Effector memory CD4-positive, alpha-beta T cell (primary cell): ENCODE measurements around the gene SHISA8.

Experiments used
- DNase-seq, 3 donors: peaks; one replicate each; pipeline ENCODE4 v3.0.0-alpha.2; 2020
- H3K27ac ChIP-seq: 2 replicates; pipeline ENCODE4 v1.7.0; 2013; ENCODE audit warnings: mild to moderate bottlenecking, low read length, moderate library complexity; ENCODE audit not compliant: insufficient read depth, poor library complexity, severe bottlenecking
- H3K27me3 ChIP-seq: replicated peaks from 2 replicates; pipeline ENCODE4 v1.7.0; 2013; ENCODE audit warnings: mild to moderate bottlenecking, low read length; ENCODE audit not compliant: insufficient read depth, control insufficient read depth, poor library complexity, severe bottlenecking
- H3K36me3 ChIP-seq: 2 replicates; pipeline ENCODE4 v1.7.0; 2013; ENCODE audit warnings: mild to moderate bottlenecking, low read length, moderate library complexity; ENCODE audit not compliant: control insufficient read depth, insufficient read depth
- H3K4me1 ChIP-seq: 2 replicates; pipeline ENCODE4 v1.7.0; 2013; ENCODE audit warnings: low read length, mild to moderate bottlenecking; ENCODE audit not compliant: control insufficient read depth, insufficient read depth, poor library complexity, severe bottlenecking
- H3K4me3 ChIP-seq: 2 replicates; pipeline ENCODE4 v1.7.0; 2013; ENCODE audit warnings: low read length, low read depth, mild to moderate bottlenecking; ENCODE audit not compliant: insufficient read depth, poor library complexity, severe bottlenecking
- H3K9me3 ChIP-seq: 2 replicates; pipeline ENCODE4 v1.7.0; 2013; ENCODE audit warnings: mild to moderate bottlenecking, low read length, moderate library complexity; ENCODE audit not compliant: control insufficient read depth

Gene SHISA8

GRCh38 chr22:41907436-41908401, 7.2 kb downstream of the SHISA8 start:
- peaks cover 34% of the 10 kb centered on the region for H3K4me1 ChIP-seq
- no peak overlapping the region for H3K27ac ChIP-seq
- peaks cover 6% of the 10 kb centered on the region for H3K36me3 ChIP-seq

GRCh38 chr22:41906822-41907221, 8.1 kb downstream of the SHISA8 start:
- H3K4me3 ChIP-seq: no peak overlapping the region
- no peak for DNase-seq
- peaks cover 9% of the 10 kb centered on the region for H3K36me3 ChIP-seq
- no peak overlapping the region for H3K27ac ChIP-seq
- H3K27me3 ChIP-seq: peaks cover 29% of the 10 kb centered on the region
- peaks cover 34% of the 10 kb centered on the region for H3K4me1 ChIP-seq
- H3K9me3 ChIP-seq: no peaks in the 10 kb centered on the region

More at GRCh38 chr22:41907436-41908401, 7.2 kb downstream of the SHISA8 start:
- H3K4me3 ChIP-seq: peak overlapping the region; percentile 22
- DNase-seq: no peak
- peaks cover 38% of the 10 kb centered on the region for H3K27me3 ChIP-seq
- no peaks in the 10 kb centered on the region for H3K9me3 ChIP-seq

- Histone ChIP-seq H3K4me3 (no peak overlapping the region), H3K36me3 (peaks cover 13% of the 10 kb centered on the region), H3K9me3 (no peaks in the 10 kb centered on the region), H3K27me3 (peaks cover 17% of the 10 kb centered on the region), H3K4me1 (peaks cover 26% of the 10 kb centered on the region), H3K27ac (no peak overlapping the region)
- no peak for DNase-seq
Observed at GRCh38 chr22:41905411-41906202, 9.3 kb downstream of the SHISA8 start.

- Histone ChIP-seq H3K4me3 (no peak overlapping the region), H3K9me3 (no peaks in the 10 kb centered on the region), H3K27ac (no peak overlapping the region), H3K27me3 (peaks cover 8% of the 10 kb centered on the region), H3K36me3 (peaks cover 22% of the 10 kb centered on the region), H3K4me1 (peaks cover 21% of the 10 kb centered on the region)
- DNase-seq: no peak
Observed at GRCh38 chr22:41904450-41905410, 10.1 kb downstream of the SHISA8 start.

- no peak overlapping the region for H3K27ac ChIP-seq
- peaks cover 38% of the 10 kb centered on the region for H3K36me3 ChIP-seq
- peaks cover 4% of the 10 kb centered on the region for H3K4me1 ChIP-seq
- H3K4me3 ChIP-seq: no peak overlapping the region
- H3K9me3 ChIP-seq: no peaks in the 10 kb centered on the region
- no peaks in the 10 kb centered on the region for H3K27me3 ChIP-seq
- DNase-seq: no peak
Observed at GRCh38 chr22:41902932-41903421, 11.9 kb downstream of the SHISA8 start.

GRCh38 chr22:41902016-41902415, 12.9 kb downstream of the SHISA8 start:
- H3K36me3 ChIP-seq: peaks cover 45% of the 10 kb centered on the region
- no peak for DNase-seq
- H3K27ac ChIP-seq: no peak overlapping the region
- no peak overlapping the region for H3K4me3 ChIP-seq
- no peaks in the 10 kb centered on the region for H3K27me3 ChIP-seq
- no peaks in the 10 kb centered on the region for H3K4me1 ChIP-seq
- no peaks in the 10 kb centered on the region for H3K9me3 ChIP-seq

- no peaks in the 10 kb centered on the region for H3K4me1 ChIP-seq
- H3K27me3 ChIP-seq: no peaks in the 10 kb centered on the region
- H3K36me3 ChIP-seq: peaks cover 55% of the 10 kb centered on the region
- H3K4me3 ChIP-seq: no peak overlapping the region
- H3K27ac ChIP-seq: no peak overlapping the region
- no peaks in the 10 kb centered on the region for H3K9me3 ChIP-seq
- DNase-seq: no peak
Observed at GRCh38 chr22:41900652-41901312, 14.1 kb downstream of the SHISA8 start.

GRCh38 chr22:41899992-41900651, 14.8 kb downstream of the SHISA8 start:
- Histone ChIP-seq H3K4me1 (no peaks in the 10 kb centered on the region), H3K27ac (no peak overlapping the region), H3K36me3 (peaks cover 55% of the 10 kb centered on the region), H3K27me3 (no peaks in the 10 kb centered on the region), H3K4me3 (no peak overlapping the region), H3K9me3 (no peaks in the 10 kb centered on the region)
- no peak for DNase-seq
